ENCODE measurements around the gene PTHLH. TPM values are rescaled to one million over a fixed set of nuclear protein-coding genes. Genes with fewer than 3 reads are reported as not detected.

PTHLH gene
- total and polyA plus RNA-seq, 2 donors from 2014 or later: 0.72 TPM; not detected in 1

DNA sequence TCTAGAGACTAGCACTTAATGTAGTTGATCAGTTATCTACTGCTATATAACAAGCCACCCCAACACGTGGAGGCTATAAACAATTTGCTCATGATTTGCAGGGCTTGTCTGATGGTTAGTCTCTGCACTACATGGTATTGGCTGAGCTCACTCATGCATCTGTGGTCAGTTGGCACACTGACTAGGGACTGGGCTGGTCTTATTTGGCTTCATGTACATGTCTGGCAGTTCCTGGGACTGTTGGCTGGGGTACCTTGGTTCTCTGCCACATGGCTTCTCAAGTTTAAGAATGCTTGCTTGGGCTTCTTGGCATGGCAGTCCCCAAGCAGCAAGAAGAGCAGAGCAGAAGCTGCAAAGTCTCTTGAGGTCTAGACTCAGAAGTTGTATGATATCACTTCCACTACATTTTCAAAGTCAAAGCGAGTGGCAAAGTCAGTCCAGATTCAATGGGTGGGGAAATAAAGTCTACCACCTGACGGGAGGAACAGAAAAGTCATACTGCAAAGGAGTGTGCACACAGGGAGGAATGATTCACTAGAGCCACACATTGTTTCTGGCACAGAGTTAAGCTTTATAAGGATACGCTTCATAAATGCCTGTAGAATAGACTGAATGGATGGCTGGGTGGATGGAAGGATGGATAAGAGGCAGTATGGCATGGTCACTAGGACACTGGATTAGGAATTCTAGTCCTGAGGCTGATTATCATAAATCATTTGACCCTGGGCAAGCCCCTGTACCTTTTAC is 44.8 kb upstream of the PTHLH start:
- H3K27me3 ChIP-seq (ENCODE audit: control insufficient read depth, insufficient read depth, low read length): no peaks in the 10 kb centered on the region
- FAIRE-seq (no peak), DNase-seq (no peak)
- no peaks in the 10 kb centered on the region for H3K9me3 ChIP-seq (ENCODE audit: control insufficient read depth in 2 of 3, insufficient read depth in 1 of 3, low read length in 3 of 3)
- no peak overlapping the region for H3K27ac ChIP-seq (ENCODE audit: low read depth in 2 of 2, low read length in 2 of 2)
- H3K4me1 ChIP-seq (ENCODE audit: control insufficient read depth in 2 of 3, insufficient read depth in 2 of 3, low read depth in 1 of 3, low read length in 3 of 3): no peaks in the 10 kb centered on the region
- no peak overlapping the region for H3K4me3 ChIP-seq (ENCODE audit: low read length in 3 of 3)
- no peaks in the 10 kb centered on the region for H3K36me3 ChIP-seq (ENCODE audit: control insufficient read depth in 2 of 3, insufficient read depth in 3 of 3, low read length in 3 of 3)
- TF ChIP-seq, protein P1, sequence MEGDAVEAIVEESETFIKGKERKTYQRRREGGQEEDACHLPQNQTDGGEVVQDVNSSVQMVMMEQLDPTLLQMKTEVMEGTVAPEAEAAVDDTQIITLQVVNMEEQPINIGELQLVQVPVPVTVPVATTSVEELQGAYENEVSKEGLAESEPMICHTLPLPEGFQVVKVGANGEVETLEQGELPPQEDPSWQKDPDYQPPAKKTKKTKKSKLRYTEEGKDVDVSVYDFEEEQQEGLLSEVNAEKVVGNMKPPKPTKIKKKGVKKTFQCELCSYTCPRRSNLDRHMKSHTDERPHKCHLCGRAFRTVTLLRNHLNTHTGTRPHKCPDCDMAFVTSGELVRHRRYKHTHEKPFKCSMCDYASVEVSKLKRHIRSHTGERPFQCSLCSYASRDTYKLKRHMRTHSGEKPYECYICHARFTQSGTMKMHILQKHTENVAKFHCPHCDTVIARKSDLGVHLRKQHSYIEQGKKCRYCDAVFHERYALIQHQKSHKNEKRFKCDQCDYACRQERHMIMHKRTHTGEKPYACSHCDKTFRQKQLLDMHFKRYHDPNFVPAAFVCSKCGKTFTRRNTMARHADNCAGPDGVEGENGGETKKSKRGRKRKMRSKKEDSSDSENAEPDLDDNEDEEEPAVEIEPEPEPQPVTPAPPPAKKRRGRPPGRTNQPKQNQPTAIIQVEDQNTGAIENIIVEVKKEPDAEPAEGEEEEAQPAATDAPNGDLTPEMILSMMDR (IDR thresholded peaks at IDR 0.05; ENCODE audit: borderline replicate concordance, extremely low read depth, insufficient read depth): no peak
- intact Hi-C loops (cut with DNase I): no loop called here
- no peak overlapping the region for H3K9ac ChIP-seq (ENCODE audit: low read length in 3 of 3)

DNA sequence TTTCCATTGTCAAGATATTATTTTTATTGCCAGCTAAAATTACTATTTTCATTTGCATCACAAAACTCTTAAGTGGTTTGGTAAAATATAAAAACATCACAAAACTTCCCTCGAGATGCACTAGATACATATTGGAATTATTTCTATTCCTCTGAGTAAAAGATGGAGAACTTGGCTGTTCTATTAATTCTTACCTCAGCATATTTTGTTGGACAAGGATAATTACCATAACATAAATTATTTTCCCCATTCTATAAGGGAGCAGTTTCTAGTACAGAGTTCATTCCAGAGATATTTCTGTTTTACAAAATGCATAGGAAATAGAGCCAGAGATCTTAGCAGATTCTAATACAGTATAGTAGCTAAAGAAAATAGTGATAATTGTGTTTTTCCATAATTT is 42.6 kb upstream of the PTHLH start:
- Histone ChIP-seq H3K4me3 (ENCODE audit: low read length in 3 of 3) (no peak overlapping the region), H3K9ac (ENCODE audit: low read length in 3 of 3) (no peak overlapping the region), H3K9me3 (ENCODE audit: control insufficient read depth in 2 of 3, insufficient read depth in 1 of 3, low read length in 3 of 3) (no peaks in the 10 kb centered on the region), H3K4me1 (ENCODE audit: control insufficient read depth in 2 of 3, insufficient read depth in 2 of 3, low read depth in 1 of 3, low read length in 3 of 3) (no peaks in the 10 kb centered on the region), H3K27ac (ENCODE audit: low read depth in 2 of 2, low read length in 2 of 2) (no peak overlapping the region), H3K27me3 (ENCODE audit: control insufficient read depth, insufficient read depth, low read length) (no peaks in the 10 kb centered on the region), H3K36me3 (ENCODE audit: control insufficient read depth in 2 of 3, insufficient read depth in 3 of 3, low read length in 3 of 3) (no peaks in the 10 kb centered on the region)
- intact Hi-C loops (cut with DNase I): no loop called here
- FAIRE-seq (no peak), DNase-seq (no peak)
- TF ChIP-seq, protein P1 (IDR thresholded peaks at IDR 0.05; ENCODE audit: borderline replicate concordance, extremely low read depth, insufficient read depth): no peak

DNA sequence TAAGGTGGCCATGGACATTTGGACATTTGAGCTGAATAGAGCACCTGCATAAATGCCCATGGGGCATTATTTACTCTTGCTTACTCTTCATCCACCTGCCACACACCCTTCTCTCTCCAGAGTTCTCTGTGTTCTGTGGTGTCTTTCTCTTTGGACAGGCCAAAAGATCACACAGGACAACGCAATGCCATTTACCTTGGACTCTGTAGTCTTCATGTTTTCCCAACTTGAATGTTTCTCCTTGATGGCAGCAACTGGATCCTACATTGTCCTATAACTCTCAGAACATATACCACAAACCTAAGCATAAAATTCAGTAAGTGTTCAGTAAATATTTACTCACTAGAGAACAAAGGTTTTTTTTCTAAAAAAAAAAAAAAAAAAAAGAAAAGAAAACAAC is 41.7 kb upstream of the PTHLH start:
- DNase-seq (no peak), FAIRE-seq (no peak)
- no peak overlapping the region for H3K9ac ChIP-seq (ENCODE audit: low read length in 3 of 3)
- no peaks in the 10 kb centered on the region for H3K9me3 ChIP-seq (ENCODE audit: control insufficient read depth in 2 of 3, insufficient read depth in 1 of 3, low read length in 3 of 3)
- TF ChIP-seq, protein P1 (IDR thresholded peaks at IDR 0.05; ENCODE audit: borderline replicate concordance, extremely low read depth, insufficient read depth): no peak
- no peak overlapping the region for H3K4me3 ChIP-seq (ENCODE audit: low read length in 3 of 3)
- H3K4me1 ChIP-seq (ENCODE audit: control insufficient read depth in 2 of 3, insufficient read depth in 2 of 3, low read depth in 1 of 3, low read length in 3 of 3): no peaks in the 10 kb centered on the region
- H3K27ac ChIP-seq (ENCODE audit: low read depth in 2 of 2, low read length in 2 of 2): no peak overlapping the region
- no peaks in the 10 kb centered on the region for H3K36me3 ChIP-seq (ENCODE audit: control insufficient read depth in 2 of 3, insufficient read depth in 3 of 3, low read length in 3 of 3)
- H3K27me3 ChIP-seq (ENCODE audit: control insufficient read depth, insufficient read depth, low read length): no peaks in the 10 kb centered on the region
- intact Hi-C loops (cut with DNase I): no loop called here

Measured in kidney (tissue), 14 donors.